ENCODE results near the gene CYGB. TPM values are rescaled to one million over a fixed set of nuclear protein-coding genes. Genes with fewer than 3 reads are reported as not detected.
A peak's percentile ranks its signal among the peaks of the same experiment; 100 is the strongest.

CYGB gene
- total and polyA plus RNA-seq, 2 of the 13 experiments (the other 11 are each of a cell fraction or from before 2014, with no cell fraction given): 18.9 to 27.1 TPM

GRCh38 chr17:76550712-76551615, 13.5 kb upstream of the CYGB start (continued):
- TF ChIP-seq ZNF878 (CRISPR knock-in tag; IDR thresholded peaks at IDR 0.05) (peak; percentile 49; the same call in 1 of the 2 replicates), IRF1 (CRISPR knock-in tag; IDR thresholded peaks at IDR 0.05; ENCODE audit: low read depth) (0 out of 2 replicates have a peak, but pooled peaks have one; percentile 50), ZNF800 (CRISPR knock-in tag; IDR thresholded peaks at IDR 0.05) (peak; percentile 50; the same call in 1 of the 2 replicates), GATAD2A (CRISPR knock-in tag; IDR thresholded peaks at IDR 0.05) (peak; percentile 98), ZNF749 (CRISPR knock-in tag; IDR thresholded peaks at IDR 0.05; ENCODE audit: borderline replicate concordance) (no peak; the same call in 1 of the 2 replicates), ZSCAN29 (CRISPR knock-in tag; conservative IDR thresholded peaks at IDR 0.05) (no peak; the same call in 1 of the 2 replicates), KDM4B (CRISPR knock-in tag; IDR thresholded peaks at IDR 0.05) (peak; percentile 69; the same call in 1 of the 2 replicates), ZKSCAN8 (CRISPR knock-in tag; IDR thresholded peaks at IDR 0.05; ENCODE audit: borderline replicate concordance) (peak; percentile 74; the same call in 1 of the 2 replicates), ZFAT (CRISPR knock-in tag; conservative IDR thresholded peaks at IDR 0.05) (no peak), ZNF761 (CRISPR knock-in tag; conservative IDR thresholded peaks at IDR 0.05) (peak; percentile 42; the same call in 1 of the 2 replicates), MIXL1 (CRISPR knock-in tag; IDR thresholded peaks at IDR 0.05) (peak; percentile 77), KDM5B (CRISPR knock-in tag; IDR thresholded peaks at IDR 0.05; ENCODE audit: borderline replicate concordance) (peak; percentile 63), HMGXB3 (CRISPR knock-in tag; IDR thresholded peaks at IDR 0.05; ENCODE audit: borderline replicate concordance) (peak; percentile 76; the same call in 1 of the 2 replicates), ZNF691 (CRISPR knock-in tag; IDR thresholded peaks at IDR 0.05; ENCODE audit: borderline replicate concordance, low read depth) (peak; percentile 63; the same call in 1 of the 2 replicates), ZNF780A (CRISPR knock-in tag; IDR thresholded peaks at IDR 0.05) (peak; percentile 57; the same call in 1 of the 2 replicates), EP300 (IDR thresholded peaks at IDR 0.05; ENCODE audit: low read depth in 2 of 2, low read length in 2 of 2) (peak in 1 of 2 experiments; percentile 79; a peak in 2 of 4 replicates), EP300 (CRISPR knock-in tag; IDR thresholded peaks at IDR 0.05; ENCODE audit: borderline replicate concordance) (peak; percentile 72; the same call in 1 of the 2 replicates)
